ENCODE results near the gene LSMEM2.

DNA sequence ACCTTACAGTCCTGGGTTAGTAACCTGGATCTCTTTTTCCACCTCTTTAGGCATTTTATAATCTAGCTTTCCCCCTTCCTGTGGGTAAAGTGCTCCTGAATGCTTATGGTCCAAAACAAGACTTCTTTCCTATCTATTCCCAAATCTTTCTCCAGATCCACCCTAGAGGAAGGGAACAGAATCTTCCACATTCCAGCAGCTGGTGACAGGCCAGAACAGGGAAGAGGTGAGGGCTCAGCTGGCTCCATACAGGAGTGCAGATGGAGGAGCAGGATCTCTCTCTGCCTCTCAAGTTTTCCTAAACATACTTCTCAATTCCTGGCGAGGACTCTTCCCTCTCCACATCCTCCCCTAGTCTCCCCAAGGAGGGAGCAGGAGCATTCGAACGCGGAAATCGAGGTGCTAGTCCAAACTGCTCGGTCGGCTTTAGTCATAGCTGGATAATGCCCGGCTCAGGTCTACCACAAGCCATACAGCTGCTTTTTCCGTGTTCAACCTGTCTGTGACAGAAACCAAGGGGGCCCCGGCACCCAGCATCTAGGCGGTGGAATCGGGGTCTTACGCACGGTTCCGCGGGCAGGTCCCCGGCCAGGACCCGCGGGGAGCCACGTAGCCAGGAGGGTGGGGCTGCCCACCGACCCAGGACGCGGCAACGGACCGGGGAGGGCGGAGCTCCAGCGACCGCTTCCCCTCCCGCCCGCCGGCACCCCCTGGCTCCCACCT is 57.7 kb downstream of the LSMEM2 start:
- no peak for TF ChIP-seq POLR2AphosphoS5 (IDR thresholded peaks at IDR 0.05; ENCODE audit: borderline replicate concordance, low read depth, low read length)
- no peak for TF ChIP-seq FOXP2 (optimal IDR thresholded peaks at IDR 0.05; ENCODE audit: control extremely low read depth, extremely low read length, insufficient read depth)
- no peak for TF ChIP-seq EZH2 (IDR thresholded peaks at IDR 0.05)

Data from SK-N-MC (cell line).